Thoracic aorta (tissue), 2 donors: ENCODE results near the gene PPP1R14D. TPM values are rescaled to one million over a fixed set of nuclear protein-coding genes. Genes with fewer than 3 reads are reported as not detected.

ENCODE experiments used
- ATAC-seq: fragments of 150-250 bp; one replicate; pipeline ENCODE4 v1.8.0; 2017; ENCODE audit warnings: low read depth; ENCODE audit not compliant: insufficient number of reproducible peaks, low FRiP score
- DNase-seq: peaks from one replicate; pipeline ENCODE4 v3.0.0-alpha.2; 2020; ENCODE audit warnings: low spot score
- H3K27ac ChIP-seq, 2 donors: fragments of 200-600 bp; sonication (generic); 1 replicate in 1 of 2; 2 replicates in 1 of 2; pipeline ENCODE4 v1.5.1; 2016; ENCODE audit warnings: mild to moderate bottlenecking in 2 of 2, moderate library complexity in 2 of 2
- H3K27me3 ChIP-seq: fragments of 200-600 bp; sonication (generic); replicated peaks from 2 replicates; pipeline ENCODE4 v1.6.0; 2016; ENCODE audit warnings: mild to moderate bottlenecking; ENCODE audit not compliant: insufficient read depth
- H3K36me3 ChIP-seq: fragments of 200-600 bp; sonication (generic); one replicate; pipeline ENCODE4 v1.5.1; 2016
- H3K4me1 ChIP-seq, 2 donors: fragments of 200-600 bp; sonication (generic); 1 replicate in 1 of 2; 2 replicates in 1 of 2; pipeline versions ENCODE4 v1.5.1 to v1.6.0; 2016; ENCODE audit warnings: low read depth in 2 of 2, mild to moderate bottlenecking in 1 of 2; ENCODE audit not compliant: control insufficient read depth in 1 of 2
- H3K4me3 ChIP-seq: fragments of 200-600 bp; sonication (generic); 2 replicates; pipeline ENCODE4 v1.5.1; 2016; ENCODE audit warnings: mild to moderate bottlenecking
- H3K9me3 ChIP-seq: fragments of 200-600 bp; sonication (generic); 2 replicates; pipeline ENCODE4 v1.5.1; 2016
- CTCF ChIP-seq: fragments of 200-600 bp; sonication (generic); IDR thresholded peaks from one replicate; pipeline ENCODE4 v1.5.1; 2019; ENCODE audit warnings: antibody characterized with exemption
- total RNA-seq, 2 donors: library from RNA; depleted of rRNA; stranded (reverse); fragments of >200 nt; gene quantifications; one replicate each; pipeline versions ENCODE4 v1.1.0 to v1.2.3, GENCODE V29; 2016

PPP1R14D gene
- total RNA-seq, 2 donors from 2014 or later, result not detected

- peaks cover 19 to 39% of the 10 kb centered on the region in 2 donors for H3K4me1 ChIP-seq
- H3K27ac ChIP-seq, result peak overlapping the region; percentile 78 to 88
- no peaks in the 10 kb centered on the region for H3K27me3 ChIP-seq
- H3K9me3 ChIP-seq, result no peaks in the 10 kb centered on the region
- DNase-seq (no peak), ATAC-seq (no peak)
- H3K4me3 ChIP-seq, result no peak overlapping the region
- peaks cover 6% of the 10 kb centered on the region for H3K36me3 ChIP-seq
- TF ChIP-seq CTCF, result no peak
Observed at GRCh38 chr15:40766194-40766815, 62.2 kb downstream of the PPP1R14D start.

Other genes starting within 250 kb of the PPP1R14D start
- gene KNL1, start 234.5 kb downstream of the PPP1R14D start, total RNA-seq, result 10 to 100 TPM in 1 of 2 donors, under 1 TPM in 1; 0.27 to 11.4 TPM
- gene RAD51, start 133.5 kb downstream of the PPP1R14D start, total RNA-seq, result under 1 TPM in 1 of 2 donors, not detected in 1; 0.27 TPM
- 10 to 100 TPM; 17.2 to 34.5 TPM for gene RMDN3, start 73.5 kb downstream of the PPP1R14D start, total RNA-seq
- 10 to 100 TPM; 14.1 to 17.2 TPM for gene GCHFR, start 64.6 kb downstream of the PPP1R14D start, total RNA-seq
- gene C15orf62, start 58.7 kb downstream of the PPP1R14D start, total RNA-seq, result under 1 TPM in 1 of 2 donors, not detected in 1; 0.54 TPM
- 10 to 100 TPM; 10.9 to 17.3 TPM for gene ZFYVE19, start 21.6 kb downstream of the PPP1R14D start, total RNA-seq
- 10 to 100 TPM in 1 of 2 donors, 1 to 10 TPM in 1; 6.1 to 20.4 TPM for gene DNAJC17, start 21.2 kb downstream of the PPP1R14D start, total RNA-seq
- 1 to 10 TPM; 4.6 to 4.8 TPM for gene SPINT1, start 15.3 kb upstream of the PPP1R14D start, total RNA-seq
- gene RHOV, start 45.5 kb upstream of the PPP1R14D start, total RNA-seq, result not detected
- 10 to 100 TPM; 26.0 to 37.9 TPM for gene VPS18, start 65.7 kb upstream of the PPP1R14D start, total RNA-seq
- gene DLL4, start 100.6 kb upstream of the PPP1R14D start, total RNA-seq, result 10 to 100 TPM in 1 of 2 donors, 1 to 10 TPM in 1; 6.2 to 13.0 TPM
- gene CHAC1, start 124.8 kb upstream of the PPP1R14D start, total RNA-seq, result 1 to 10 TPM; 3.9 to 7.3 TPM